BJ (cell line): ENCODE data around the gene DESI2. TPM values are rescaled to one million over a fixed set of nuclear protein-coding genes. Genes with fewer than 3 reads are reported as not detected.

Experiments
- CTCF ChIA-PET: fragments of 350-600 bp; formaldehyde crosslinking; extraction: SDS; loops from one replicate; lab custom pipeline; 2021; ENCODE audit warnings: antibody characterized with exemption, inconsistent platforms; lab: Yijun Ruan, JAX
- POLR2A ChIA-PET: fragments of 300-600 bp; sonication (Branson Sonifier 250); formaldehyde crosslinking; extraction: SDS; loops from one replicate; lab custom pipeline; 2021; ENCODE audit warnings: antibody characterized with exemption; lab: Charles Lee
- DNase-seq: peaks from one replicate; pipeline ENCODE4 v3.0.0-alpha.2; 2011; ENCODE audit warnings: low read depth
- H3K27me3 ChIP-seq: 2 replicates; pipeline ENCODE4 v1.6.0; 2011; ENCODE audit warnings: low read length; ENCODE audit not compliant: control insufficient read depth, insufficient read depth
- H3K36me3 ChIP-seq: 2 replicates; pipeline ENCODE4 v1.5.1; 2011; ENCODE audit warnings: low read length; ENCODE audit not compliant: control insufficient read depth, insufficient read depth
- H3K4me3 ChIP-seq: 2 replicates; pipeline ENCODE4 v1.5.1; 2011; ENCODE audit warnings: low read depth, mild to moderate bottlenecking, control low read depth, low read length
- CTCF ChIP-seq: IDR thresholded peaks from 2 replicates; pipeline ENCODE4 v1.5.1; 2011; ENCODE audit warnings: low read depth, mild to moderate bottlenecking, control low read depth, inconsistent platforms, low read length, moderate library complexity; ENCODE audit not compliant: insufficient read depth
- polyA plus RNA-seq: library from polyadenylated mRNA; depleted of rRNA; stranded (reverse); fragments of >200 nt; gene quantifications from 2 replicates; pipeline ENCODE4 v1.2.3, GENCODE V29; 2011

The DESI2 gene
- polyA plus RNA-seq, 1 experiment: 31.1 TPM

GRCh38 chr1:244614879-244615278 is 38.0 kb upstream of the DESI2 start:
- no peaks in the 10 kb centered on the region for H3K27me3 ChIP-seq
- ChIA-PET CTCF (interaction anchor here (0.8 to 1.7 kb wide), 2 partner anchors 10 to 20 kb away, joined by 3 read pairs; no protein-coding TSS in a partner anchor), POLR2A (no interaction called here)
- no peak for TF ChIP-seq CTCF
- no peak overlapping the region for H3K4me3 ChIP-seq
- no peak for DNase-seq
- H3K36me3 ChIP-seq: no peaks in the 10 kb centered on the region

GRCh38 chr1:244615301-244615700 is 37.6 kb upstream of the DESI2 start:
- ChIA-PET POLR2A (no interaction called here), CTCF (interaction anchor here (1.7 kb wide), 1 partner anchor 10 kb away, joined by 3 read pairs; no protein-coding TSS in a partner anchor)
- Histone ChIP-seq H3K36me3 (no peaks in the 10 kb centered on the region), H3K27me3 (no peaks in the 10 kb centered on the region), H3K4me3 (no peak overlapping the region)
- TF ChIP-seq CTCF: no peak
- no peak for DNase-seq

- ChIA-PET POLR2A (no interaction called here), CTCF (interaction anchor here (1.0 to 1.7 kb wide), 2 partner anchors 23 to 170 kb away, joined by 3 to 4 read pairs; no protein-coding TSS in a partner anchor)
- TF ChIP-seq CTCF: no peak
- no peaks in the 10 kb centered on the region; the same call in 1 of the 2 replicates for H3K27me3 ChIP-seq
- no peaks in the 10 kb centered on the region for H3K36me3 ChIP-seq
- no peak for DNase-seq
- no peak overlapping the region for H3K4me3 ChIP-seq
These were observed 26.2 kb upstream of the DESI2 start for GRCh38 chr1:244626709-244627108.

- Histone ChIP-seq H3K4me3 (no peak overlapping the region), H3K36me3 (no peaks in the 10 kb centered on the region), H3K27me3 (no peaks in the 10 kb centered on the region; the same call in 1 of the 2 replicates)
- ChIA-PET POLR2A (no interaction called here), CTCF (no interaction called here)
- no peak for DNase-seq
- no peak for TF ChIP-seq CTCF
These were observed 24.1 kb upstream of the DESI2 start for GRCh38 chr1:244628789-244629188.

- TF ChIP-seq CTCF: no peak
- Histone ChIP-seq H3K36me3 (no peaks in the 10 kb centered on the region), H3K4me3 (no peak overlapping the region), H3K27me3 (no peaks in the 10 kb centered on the region; the same call in 1 of the 2 replicates)
- ChIA-PET CTCF (no interaction called here), POLR2A (no interaction called here)
- DNase-seq: no peak
These were observed 19.8 kb upstream of the DESI2 start for GRCh38 chr1:244633140-244633539.
